Left forelimb (tissue), 1 donor: ENCODE data around the gene ATRIP.
"Not testable (repeated sequence)": the region's sequence is repeated elsewhere in the genome, so short reads cannot be mapped to it uniquely, and the experiment has no call there.

Experiments
- DNase-seq: peaks from one replicate; pipeline ENCODE4 v3.0.0-alpha.2; 2018; ENCODE audit warnings: low spot score

Gene ATRIP

DNA sequence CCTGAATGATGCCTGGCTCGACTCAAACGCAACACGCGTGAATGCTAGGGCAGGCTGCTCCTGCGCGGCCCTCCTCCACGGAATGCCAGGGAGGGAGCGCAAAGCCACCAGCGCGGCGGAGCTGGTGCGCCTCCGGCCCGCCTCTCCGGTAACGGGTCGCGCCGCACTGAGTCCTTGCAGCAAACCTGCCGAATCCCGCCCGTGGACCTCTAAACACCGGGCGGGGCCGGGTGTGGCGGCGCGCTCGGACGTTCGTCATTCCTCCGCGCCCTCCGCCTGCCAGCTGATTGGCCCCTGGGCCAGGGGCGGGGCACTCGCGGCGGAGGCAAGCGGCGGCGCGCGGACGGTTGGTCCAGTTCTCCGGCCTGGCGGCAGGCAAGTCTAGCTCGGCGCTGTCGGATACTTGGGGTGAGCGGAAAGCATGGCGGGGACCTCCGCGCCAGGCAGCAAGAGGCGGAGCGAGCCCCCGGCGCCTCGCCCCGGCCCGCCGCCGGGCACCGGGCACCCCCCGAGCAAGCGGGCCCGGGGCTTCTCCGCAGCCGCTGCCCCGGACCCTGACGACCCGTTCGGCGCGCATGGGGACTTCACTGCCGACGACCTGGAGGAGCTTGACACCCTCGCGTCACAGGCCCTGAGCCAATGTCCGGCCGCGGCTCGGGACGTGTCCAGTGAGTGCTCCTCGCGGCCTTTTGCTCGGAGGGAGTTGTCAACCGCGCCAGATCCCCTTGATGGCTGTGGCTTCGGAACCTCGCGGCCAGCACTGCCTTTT lies at the start of gene ATRIP:
Gene ATRIP, plus strand, starts transcription at position 313 of the 769 bp plus-strand sequence. Its CDS starts 109 bp downstream, at position 422.
- DNase-seq = peak; percentile 93

DNA sequence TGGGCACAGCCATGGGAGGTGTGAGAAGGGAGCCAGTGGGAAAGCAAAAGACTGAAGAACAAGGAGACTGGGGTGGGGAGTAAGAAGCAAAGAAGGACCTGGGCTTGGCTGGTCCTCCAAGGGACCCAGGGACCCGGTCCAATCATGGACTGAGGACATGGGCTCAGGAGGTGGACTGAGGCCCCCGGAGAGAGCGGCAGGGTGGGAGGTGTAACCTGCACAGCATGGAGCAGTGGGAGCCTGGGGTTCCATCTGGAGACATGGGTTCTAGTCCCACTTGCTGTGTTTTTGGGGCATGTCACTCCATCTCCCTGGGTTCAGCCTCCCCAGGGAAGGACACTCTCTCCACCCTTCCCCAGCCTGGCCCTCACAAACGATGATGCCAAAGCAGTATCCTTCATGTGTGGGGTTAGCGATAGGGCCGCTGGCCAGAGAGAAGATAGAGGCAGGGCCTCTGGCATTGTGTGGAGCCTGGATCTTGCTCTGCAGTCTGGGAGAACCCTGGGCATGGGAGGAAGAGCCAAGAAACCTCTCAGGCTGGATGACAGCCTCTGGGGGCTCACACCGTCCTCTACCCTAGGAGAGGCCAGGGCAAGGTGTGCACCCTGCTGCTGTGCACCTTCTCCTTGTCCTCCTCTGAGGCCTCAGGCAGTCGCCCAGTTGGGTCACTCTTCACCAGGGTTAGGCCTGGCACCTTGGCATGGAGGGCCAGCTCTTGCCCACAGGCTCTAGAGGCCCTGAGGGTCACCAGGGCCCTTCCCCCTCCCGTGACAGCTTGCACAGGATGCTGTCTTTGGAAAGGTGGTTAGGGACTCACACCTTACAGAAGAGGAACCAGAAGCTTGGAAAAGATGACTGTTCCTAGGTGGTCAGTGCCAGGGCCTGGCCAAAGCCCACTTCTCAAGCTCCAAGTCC lies 48.5 kb upstream of the ATRIP start:
- no peak for DNase-seq

DNA sequence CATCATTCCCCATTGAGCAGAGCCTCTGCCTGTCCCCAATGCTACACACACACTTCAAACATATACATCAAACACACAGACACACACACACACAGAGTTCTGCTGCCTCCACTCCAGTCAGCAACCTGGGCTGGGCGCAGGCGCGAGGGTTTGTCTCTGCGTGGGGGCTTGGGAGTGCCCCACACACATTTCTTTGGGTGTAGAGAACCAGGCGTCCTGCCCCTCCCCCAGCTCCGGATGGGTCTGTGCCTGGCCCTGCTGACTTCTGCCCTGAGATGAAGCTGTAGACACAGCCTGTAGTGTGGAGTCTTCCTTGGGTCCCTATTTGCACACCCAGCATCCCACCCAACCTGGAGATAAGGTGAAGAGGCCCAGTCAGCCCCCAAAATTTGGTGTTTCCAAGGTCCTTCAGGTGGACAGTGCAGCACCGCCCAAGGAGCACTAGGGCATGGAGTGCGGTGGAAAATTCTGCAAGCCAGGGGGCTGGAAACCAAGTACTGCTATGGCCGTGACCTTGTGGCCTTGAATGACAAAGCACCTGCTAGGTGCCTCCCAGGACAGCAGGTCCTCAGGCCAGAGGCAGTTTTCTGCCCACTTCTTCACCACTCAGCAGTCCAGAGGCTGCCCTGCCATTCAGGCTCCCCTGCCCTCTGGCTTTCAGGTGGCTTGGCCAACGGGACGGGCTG lies 47.7 kb upstream of the ATRIP start:
- DNase-seq = no peak

DNA sequence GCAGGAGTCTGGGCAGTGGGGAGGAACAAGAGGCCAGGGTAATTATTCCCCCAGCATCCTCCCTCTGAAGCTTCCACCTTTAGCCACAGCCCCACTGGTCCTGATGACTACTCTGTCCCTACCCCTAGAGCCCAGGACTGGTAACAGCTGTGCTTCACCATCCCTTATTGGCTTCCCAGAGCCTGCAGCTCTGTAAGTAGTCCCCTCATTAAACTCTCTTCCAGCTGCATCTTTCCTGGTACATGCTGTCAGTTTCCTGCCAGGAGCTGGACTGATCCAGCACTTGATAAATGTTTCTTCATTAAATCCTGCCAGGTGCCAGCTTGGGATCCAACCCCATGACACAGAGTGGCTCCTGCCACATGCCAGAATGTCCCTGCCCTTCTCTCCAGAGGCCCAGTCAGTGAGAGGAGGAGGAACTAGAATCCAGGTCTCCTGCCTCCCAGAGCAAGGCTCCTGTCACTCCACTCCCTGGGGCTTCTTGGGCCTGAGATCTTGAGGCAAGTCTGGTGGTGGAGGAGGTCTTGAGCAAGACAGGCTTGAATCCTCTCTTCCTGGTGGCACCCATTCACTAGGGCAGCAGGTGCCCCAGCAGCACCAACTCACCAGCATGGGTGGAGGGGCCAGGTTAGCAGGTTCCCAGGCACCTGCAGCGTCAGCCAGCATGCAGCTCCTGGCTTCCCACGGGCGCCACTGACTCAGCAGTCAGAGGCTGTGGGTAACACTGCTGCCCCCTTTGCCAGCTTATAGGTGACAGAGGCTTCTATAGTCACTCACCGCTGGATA lies 47.0 kb upstream of the ATRIP start:
- DNase-seq = no peak

DNA sequence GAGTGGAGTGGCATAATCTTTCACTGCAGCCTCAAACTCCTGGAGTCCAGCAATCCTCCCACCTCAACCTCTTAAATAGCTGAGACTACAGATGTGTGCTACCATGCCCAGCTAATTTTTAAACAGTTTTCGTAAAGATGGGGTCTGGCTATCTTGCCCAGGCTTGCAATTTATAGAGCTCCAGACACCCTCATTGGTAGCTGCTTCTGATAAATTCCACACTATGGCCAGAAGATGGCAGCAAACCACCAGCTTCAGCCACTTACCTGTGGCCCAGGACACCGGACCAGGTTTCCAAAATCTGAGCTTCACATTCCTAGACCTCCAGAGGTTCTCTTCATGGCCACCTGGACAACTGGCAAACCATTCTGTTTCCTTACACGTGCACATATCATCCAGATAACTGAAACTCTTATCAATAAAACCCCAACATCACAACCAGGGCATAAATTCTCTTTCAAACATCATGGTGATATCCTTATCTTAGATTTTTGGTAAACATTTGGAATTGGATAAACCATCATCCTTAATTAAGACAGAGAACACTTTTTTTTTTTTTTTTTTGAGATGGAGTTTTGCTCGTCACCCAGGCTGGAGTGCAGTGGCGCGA lies 45.6 kb upstream of the ATRIP start:
- peak; percentile 62 for DNase-seq

DNA sequence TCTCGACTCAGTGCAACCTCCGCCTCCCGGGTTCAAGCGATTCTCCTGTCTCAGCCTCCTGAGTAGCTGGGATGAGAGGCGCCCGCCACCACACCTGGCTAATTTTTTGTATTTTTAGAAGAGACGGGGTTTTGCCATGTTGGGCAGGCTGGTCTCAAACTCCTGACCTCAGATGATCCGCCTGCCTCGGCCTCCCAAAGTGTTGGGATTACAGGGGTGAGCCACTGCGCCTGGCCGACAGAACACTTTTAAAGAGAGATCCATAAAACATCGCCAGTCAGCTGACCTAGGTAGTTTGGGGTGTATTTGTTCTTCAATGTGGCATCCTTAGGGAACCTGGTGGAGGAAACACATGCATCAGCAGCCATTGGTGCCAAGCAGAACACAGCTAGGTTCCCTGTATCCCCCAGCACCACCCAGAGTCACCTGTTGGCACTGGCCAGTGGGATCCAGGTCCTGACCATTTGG lies 45.1 kb upstream of the ATRIP start:
- not testable (repeated sequence) for DNase-seq

DNA sequence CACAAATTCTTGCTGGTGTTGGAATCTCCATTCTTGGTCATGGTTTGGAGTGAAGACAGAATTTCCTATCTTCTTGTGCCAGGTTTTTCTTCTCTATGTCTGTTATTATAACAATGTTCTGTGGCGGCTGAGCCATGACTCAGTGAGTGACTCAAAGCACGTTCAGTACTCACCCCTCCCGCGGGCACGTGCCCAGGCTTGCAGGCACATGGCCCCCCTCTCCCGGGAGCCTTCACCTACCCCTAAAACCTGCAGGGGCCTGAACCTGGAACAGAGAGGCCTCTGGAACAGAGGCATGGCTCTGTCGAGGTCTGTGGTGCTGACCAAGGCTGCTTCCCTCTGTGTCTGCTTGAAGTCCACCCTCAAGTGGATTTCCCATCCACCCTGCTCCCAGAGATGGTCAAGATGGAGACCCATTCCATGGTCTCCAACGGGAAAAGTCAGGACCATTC lies 44.2 kb upstream of the ATRIP start:
- DNase-seq = peak; percentile 63

DNA sequence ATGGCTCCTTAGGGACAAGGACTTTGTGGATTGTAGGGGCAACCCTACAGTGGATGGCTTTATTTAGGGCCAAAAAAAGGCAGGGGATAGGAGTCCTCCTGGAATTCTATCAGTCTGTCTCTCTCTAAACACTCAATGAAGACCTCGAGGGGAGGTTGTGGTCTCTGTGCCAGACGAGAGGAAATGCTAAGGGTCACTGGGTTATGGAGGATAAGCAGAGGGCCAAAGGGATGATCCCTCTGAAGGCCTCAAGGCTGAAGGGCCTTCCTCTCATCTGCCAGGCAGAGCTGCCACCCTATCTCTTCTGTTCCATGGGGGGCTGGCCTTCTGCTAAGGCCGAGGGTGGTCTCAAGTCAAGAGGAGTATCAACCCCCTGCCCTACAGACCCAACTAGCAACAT lies 43.6 kb upstream of the ATRIP start:
- DNase-seq = no peak

DNA sequence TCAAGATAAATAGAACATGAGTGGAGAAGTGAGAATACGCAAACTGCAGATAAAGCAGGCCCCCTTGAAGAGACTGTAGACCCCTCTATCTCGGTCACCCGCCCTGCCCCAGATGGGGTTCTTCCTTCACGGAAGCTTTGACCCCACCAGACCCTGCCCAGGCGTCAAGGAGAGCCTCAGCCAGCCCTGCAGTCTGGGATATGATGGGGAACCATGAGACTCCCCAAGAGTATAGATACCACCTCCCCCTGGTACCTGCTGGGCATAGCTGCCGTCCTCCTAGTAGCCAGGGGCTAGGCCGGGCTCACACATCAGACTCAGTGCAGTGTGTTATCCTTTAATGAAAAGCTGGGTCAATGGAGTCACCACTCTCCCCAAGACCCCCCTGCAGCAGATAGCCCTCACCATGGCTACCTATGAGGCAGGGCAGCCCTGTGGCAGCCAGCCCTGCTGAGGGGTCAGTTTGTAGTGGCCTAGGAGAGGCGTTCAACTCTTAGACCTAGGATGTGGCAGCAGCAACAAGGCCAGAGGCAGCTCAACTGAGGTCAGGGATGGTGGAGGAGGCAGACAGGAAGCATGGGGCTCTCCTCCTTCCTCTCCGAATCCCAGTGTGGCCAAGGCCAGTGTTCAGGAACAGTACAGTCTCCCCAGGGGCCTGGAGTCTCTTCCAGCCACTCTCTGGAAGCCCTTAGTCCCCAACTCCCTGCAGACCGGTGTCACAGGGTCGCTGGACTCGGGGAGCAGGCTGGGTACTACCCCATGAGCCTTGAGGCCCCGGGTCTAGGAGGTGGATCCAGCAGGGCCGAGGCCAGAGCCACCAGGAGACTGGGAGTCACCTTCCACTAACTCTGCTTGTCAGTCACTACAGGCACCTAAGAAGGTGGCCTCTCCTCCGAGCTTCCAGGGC lies 42.8 kb upstream of the ATRIP start:
- no peak for DNase-seq

DNA sequence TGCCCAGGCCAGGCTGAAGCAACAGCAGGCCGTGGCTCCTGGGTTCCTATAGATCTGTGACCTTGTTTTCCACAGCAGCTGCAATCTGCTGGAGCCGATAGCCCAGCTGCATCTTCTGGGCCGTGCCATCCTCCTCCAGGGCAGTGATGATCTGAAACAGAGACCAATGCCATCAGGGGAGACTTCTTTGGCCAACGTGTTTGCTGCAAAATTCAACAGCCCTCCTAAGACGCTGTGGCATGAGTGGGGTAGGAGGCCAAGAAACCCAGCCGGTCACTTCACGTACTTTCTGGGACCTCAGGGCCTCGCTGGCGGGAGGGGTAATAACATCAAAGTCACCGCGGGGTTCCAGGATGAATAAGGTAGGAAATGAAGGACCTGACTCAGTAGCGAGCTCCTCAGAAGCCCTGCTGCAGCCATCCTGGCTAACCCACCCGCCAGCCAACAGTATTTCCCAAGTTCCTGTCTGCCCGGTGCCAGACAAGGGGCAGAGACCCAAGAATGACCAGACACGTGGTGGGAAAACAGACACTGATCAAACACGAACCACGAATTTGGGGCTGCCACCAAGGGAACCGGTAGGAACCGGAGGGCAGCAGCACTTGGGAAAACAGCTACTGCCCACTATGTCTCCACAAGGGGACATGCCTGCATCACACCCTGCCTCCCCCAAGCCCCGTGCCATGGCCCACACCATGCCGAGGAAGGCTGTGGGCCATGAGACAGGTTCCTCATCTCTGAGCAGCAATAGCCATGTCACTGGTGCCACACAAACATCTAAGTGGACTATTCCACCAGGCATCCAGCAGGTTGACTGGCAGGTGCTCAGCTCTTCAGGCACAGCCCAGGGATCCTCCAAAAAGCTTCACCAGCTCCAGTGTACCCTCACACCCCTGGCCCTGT lies 41.8 kb upstream of the ATRIP start:
- no peak for DNase-seq

DNA sequence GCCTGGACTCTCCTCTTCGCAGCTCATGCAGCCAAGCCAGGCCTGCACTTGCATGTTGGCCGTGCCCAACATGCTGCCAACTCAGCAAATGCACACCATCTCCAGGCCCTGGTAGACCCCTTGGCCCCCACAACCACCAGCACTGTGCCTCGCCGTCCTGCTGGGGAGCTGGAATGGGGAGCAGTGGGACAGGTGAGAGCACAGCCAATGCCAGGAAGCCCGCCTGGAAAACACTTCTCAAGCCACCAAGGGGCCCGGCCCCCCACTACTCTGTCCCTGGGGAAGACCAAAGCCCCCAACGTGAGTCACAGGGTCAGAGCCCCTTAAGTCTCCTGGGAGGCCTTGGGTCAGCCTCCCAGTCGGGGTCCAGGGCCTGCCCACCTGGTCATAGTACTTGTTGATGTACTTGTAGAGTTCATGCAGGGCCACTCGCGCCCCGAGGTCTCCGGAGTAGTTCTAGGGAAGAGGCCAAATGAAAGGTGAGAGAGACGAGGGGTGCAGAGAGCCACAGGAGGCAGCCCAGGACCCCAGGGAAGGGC lies 41.1 kb upstream of the ATRIP start:
- DNase-seq = peak; percentile 55

DNA sequence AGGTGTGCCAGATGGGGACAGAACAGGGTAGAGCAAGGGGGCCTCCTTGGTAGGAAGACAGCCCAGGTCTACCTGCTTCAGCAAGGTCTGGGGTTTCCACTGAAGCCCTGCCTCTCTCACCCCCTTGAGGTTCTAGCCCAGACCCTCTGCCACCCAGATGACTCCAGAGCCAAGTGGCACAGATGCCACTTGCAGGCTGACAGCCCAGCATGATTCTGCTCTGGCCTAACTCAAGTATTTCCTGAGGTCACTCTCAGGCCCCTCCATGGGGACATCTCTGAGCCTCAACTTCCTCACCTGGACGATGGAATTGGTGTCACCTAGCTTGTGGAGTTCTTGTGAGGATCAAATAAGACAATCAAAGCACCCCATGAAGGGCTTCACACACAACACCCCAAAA lies 40.6 kb upstream of the ATRIP start:
- DNase-seq = no peak

DNA sequence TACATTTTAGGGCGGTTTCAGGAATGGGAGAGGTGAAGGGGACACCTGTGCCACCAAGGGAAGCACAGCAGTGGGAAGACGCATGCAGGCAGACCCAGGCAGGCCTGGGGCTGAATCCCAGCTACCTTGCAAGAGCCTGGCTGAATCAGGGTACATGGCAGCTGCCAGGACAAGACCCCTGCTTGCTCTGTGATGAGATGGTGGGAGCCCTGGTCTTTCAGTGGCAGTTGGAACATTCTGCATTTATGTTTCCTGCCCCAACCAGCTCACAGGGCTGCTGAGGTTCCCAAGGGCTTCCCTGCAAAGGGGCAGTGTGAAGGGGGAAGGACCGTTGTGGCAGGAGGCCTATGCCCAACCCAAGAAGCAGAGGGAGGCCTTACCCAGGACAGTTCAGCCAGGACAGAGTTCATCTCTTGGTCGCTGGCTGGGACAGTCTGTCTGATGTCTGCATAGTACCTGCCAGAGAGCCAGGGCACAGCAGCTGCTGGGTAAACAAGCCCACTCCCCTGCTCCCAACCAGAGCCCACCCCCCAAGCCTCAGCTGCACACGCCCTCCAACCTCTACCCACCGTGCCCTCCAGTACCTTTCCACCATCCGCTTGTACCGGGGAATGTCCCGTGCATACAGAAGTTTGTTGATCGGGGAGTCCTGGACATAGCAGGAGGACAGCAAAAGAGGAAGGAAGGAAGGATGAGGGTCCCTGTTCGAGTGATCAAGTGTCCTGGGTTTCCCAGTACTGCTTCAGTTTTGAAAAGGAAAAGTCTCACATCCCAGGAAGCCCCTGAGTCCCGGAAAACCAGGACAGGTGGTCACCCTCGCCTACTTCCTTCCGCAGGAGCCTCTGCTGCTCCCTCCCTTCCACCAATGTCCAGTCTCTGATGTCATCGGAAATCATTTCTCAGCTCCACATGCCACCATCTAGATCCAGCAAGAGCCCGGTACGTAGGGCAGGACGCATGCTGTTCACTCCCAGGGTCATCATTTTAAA lies 39.8 kb upstream of the ATRIP start:
- DNase-seq = peak; percentile 42

DNA sequence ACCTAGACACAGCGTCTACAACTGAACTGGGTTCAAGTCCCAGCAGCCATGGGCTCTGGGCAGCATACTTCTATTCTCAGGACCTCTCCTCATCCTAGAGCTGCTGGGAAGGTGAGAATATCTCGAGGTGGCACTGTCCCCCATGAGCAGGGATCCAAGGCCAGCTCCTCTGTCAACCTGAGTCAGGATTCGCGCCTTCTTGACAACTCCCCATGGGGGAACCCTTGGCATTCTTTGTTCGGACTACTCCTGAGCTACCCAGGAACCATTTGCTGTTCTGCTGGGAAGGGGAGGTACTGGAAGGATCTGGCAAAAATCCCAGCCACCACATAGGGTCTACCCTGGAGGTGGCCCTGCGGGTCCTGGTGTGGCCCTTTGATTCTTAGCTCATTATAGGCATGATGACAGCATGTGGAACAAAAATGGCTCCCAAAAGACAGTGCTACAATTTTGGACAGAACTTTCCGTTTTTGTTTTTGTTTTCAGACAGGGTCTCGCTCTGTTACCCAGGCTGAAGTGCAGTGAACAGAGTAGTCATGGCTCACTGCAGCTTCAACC lies 38.9 kb upstream of the ATRIP start:
- DNase-seq = no peak

DNA sequence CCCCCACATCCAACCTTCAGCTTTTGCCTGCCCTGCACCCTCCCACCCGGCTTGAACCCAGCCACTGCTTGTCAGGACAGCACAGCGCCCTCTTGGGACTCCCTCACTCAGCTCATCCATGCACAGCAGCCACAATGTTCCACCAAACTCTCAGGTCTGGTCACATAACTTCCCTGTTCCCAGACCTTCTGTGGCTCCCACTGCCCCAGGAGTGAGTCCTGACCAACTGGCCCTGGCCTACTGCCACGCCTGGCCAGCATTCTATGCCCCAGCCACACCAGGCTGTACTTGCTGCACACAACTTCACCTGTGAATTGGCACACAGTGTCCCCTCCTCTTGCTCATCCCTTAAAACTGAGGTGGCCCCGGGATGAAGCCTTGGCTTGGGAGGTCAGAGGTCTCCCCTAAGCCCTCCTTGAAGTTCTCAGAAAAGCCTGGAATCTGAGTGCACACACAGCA lies 37.7 kb upstream of the ATRIP start:
- peak; percentile 53 for DNase-seq

DNA sequence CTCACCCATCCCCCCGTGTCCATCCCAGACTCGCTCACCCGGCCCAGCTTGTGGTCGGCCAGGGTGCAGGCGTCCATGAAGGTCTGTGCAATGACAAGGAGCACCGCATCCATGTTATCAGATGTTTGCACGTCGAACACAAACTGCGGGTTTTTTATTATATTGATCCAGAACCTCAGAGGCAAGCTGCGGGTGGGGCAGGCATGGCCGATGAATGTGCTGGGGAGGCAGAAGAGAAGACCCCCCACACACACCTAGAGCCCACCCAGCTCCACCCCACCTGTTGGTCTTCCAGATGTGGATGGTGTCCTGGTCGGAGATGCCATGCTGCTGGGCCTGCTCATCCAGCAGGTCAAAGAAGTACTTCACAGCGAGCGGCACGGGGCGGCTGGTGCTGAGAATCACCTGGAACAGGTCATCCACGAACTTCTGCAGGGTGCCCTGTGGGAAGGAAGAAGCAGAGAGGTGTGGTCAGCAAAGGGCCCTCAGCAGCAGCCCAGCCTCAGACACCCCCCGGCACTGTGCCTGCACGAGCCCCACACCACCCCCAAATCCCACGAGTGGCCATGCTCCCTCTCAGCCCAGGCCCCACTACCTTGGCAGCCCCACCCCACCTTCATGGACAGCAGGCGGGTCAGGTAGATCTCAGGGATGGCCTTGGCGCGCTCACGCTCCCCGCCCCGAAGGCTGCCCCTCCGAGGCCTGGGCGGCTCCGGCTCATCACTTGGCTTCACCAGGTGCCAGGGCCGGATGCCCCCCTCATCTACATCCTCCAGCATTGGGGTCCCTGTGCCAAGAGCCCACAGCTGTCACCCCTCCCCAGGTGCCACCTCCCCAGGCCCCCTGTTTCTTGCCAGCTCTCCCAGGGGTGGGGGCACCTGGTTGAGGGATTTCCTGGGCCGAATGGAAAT lies 37.0 kb upstream of the ATRIP start:
- peak; percentile 49 for DNase-seq
